IMR-90 (cell line): ENCODE data around the gene HSPA12A. TPM values are rescaled to one million over a fixed set of nuclear protein-coding genes. Genes with fewer than 3 reads are reported as not detected.

Experiments used
- ATAC-seq: fragments of 200-7000 bp; cut with Tn5 transposase; 2 replicates; pipeline ENCODE4 v1.9.1; 2020; ENCODE audit warnings: low read depth, mild to moderate bottlenecking, moderate library complexity
- BruUV-seq: library from RNA; stranded (reverse); fragments of 400-500 nt; replicated peaks from 2 replicates; lab custom pipeline; 2021; lab: Mats Ljungman, UMichigan
- CTCF ChIA-PET: fragments of 300-600 bp; formaldehyde crosslinking; extraction: SDS; loops from one replicate; lab custom pipeline; 2021; ENCODE audit warnings: antibody characterized with exemption; lab: Yijun Ruan, JAX
- POLR2A ChIA-PET: fragments of 300-600 bp; sonication (Branson Sonifier 250); formaldehyde crosslinking; loops from one replicate; lab custom pipeline; 2022; ENCODE audit warnings: antibody characterized with exemption; ENCODE audit not compliant: unreplicated experiment; lab: Charles Lee
- DNase-seq: peaks from one replicate; pipeline ENCODE4 v3.0.0; 2013
- H2AFZ ChIP-seq: replicated peaks from 2 replicates; pipeline ENCODE3; 2013; ENCODE audit warnings: low read length, mild to moderate bottlenecking; ENCODE audit not compliant: poor library complexity
- H2AK5ac ChIP-seq: 2 replicates; pipeline ENCODE4 v1.6.1; 2013; ENCODE audit warnings: low read depth, low read length, inconsistent platforms
- H2AK9ac ChIP-seq: replicated peaks from 2 replicates; pipeline ENCODE3; 2013; ENCODE audit warnings: mild to moderate bottlenecking, low read depth, low read length, moderate library complexity; ENCODE audit not compliant: poor library complexity
- H2BK120ac ChIP-seq: 2 replicates; pipeline ENCODE4 v1.6.1; 2013; ENCODE audit warnings: low read depth, low read length, inconsistent platforms
- H2BK15ac ChIP-seq: 3 replicates; pipeline ENCODE4 v1.6.1; 2013; ENCODE audit warnings: low read depth, low read length, inconsistent platforms
- H2BK20ac ChIP-seq: 2 replicates; pipeline ENCODE4 v1.6.1; 2013; ENCODE audit warnings: low read depth, mild to moderate bottlenecking, inconsistent platforms, low read length, moderate library complexity
- H2BK5ac ChIP-seq: 2 replicates; pipeline ENCODE4 v1.6.1; 2013; ENCODE audit warnings: mild to moderate bottlenecking, low read depth, low read length, inconsistent platforms; ENCODE audit not compliant: poor library complexity, severe bottlenecking
- H3K14ac ChIP-seq: replicated peaks from 2 replicates; pipeline ENCODE4 v1.6.1; 2013; ENCODE audit warnings: low read depth, low read length, inconsistent platforms
- H3K18ac ChIP-seq: 2 replicates; pipeline ENCODE4 v1.6.1; 2013; ENCODE audit warnings: low read depth, low read length, control low read depth
- H3K23ac ChIP-seq: 2 replicates; pipeline ENCODE4 v1.6.1; 2013; ENCODE audit warnings: low read depth, low read length, inconsistent platforms
- H3K27ac ChIP-seq: 2 replicates; pipeline ENCODE4 v1.5.1; 2013; ENCODE audit warnings: mild to moderate bottlenecking, control low read depth, low read length; ENCODE audit not compliant: insufficient read depth
- H3K27me3 ChIP-seq: 2 replicates; pipeline ENCODE4 v1.6.1; 2013; ENCODE audit warnings: low read length; ENCODE audit not compliant: control insufficient read depth, insufficient read depth
- H3K36me3 ChIP-seq: 2 replicates; pipeline ENCODE4 v1.6.1; 2013; ENCODE audit warnings: low read length, mixed read lengths; ENCODE audit not compliant: control insufficient read depth, insufficient read depth
- H3K4ac ChIP-seq: 2 replicates; pipeline ENCODE4 v1.6.1; 2013; ENCODE audit warnings: low read depth, low read length, inconsistent platforms
- H3K4me1 ChIP-seq: 2 replicates; pipeline ENCODE4 v1.6.1; 2013; ENCODE audit warnings: low read length, mixed read lengths; ENCODE audit not compliant: control insufficient read depth, insufficient read depth
- H3K4me2 ChIP-seq: 2 replicates; pipeline ENCODE4 v1.6.1; 2013; ENCODE audit warnings: low read depth, mild to moderate bottlenecking, control low read depth, low read length, moderate library complexity
- H3K4me3 ChIP-seq: 2 replicates; pipeline ENCODE4 v1.5.1; 2013; ENCODE audit warnings: low read depth, mild to moderate bottlenecking, control low read depth, low read length, moderate library complexity; ENCODE audit not compliant: insufficient read depth
- H3K56ac ChIP-seq: 2 replicates; pipeline ENCODE4 v1.6.1; 2013; ENCODE audit warnings: low read length, inconsistent platforms; ENCODE audit not compliant: insufficient read depth; ENCODE audit errors: extremely low read depth
- H3K79me1 ChIP-seq, 2 experiments: 2 replicates each; pipeline ENCODE4 v1.6.1; 2013; ENCODE audit warnings: low read length in 2 of 2, inconsistent platforms in 1 of 2, low read depth in 1 of 2
- H3K9ac ChIP-seq: 2 replicates; pipeline ENCODE4 v1.6.1; 2013; ENCODE audit warnings: low read depth, low read length, control low read depth
- H3K9me1 ChIP-seq: 2 replicates; pipeline ENCODE4 v1.6.1; 2013; ENCODE audit warnings: low read length, inconsistent platforms; ENCODE audit not compliant: insufficient read depth
- H3K9me3 ChIP-seq: 2 replicates; pipeline ENCODE4 v1.6.1; 2013; ENCODE audit warnings: low read length; ENCODE audit not compliant: control insufficient read depth, insufficient read depth
- H4K20me1 ChIP-seq: 2 replicates; pipeline ENCODE4 v1.6.1; 2013; ENCODE audit warnings: low read length, inconsistent platforms; ENCODE audit not compliant: insufficient read depth
- H4K5ac ChIP-seq: 2 replicates; pipeline ENCODE4 v1.6.1; 2013; ENCODE audit warnings: mild to moderate bottlenecking, low read depth, low read length, control low read depth
- H4K8ac ChIP-seq, 2 experiments: 2 replicates each; pipeline ENCODE4 v1.6.1; 2013; ENCODE audit warnings: low read depth in 2 of 2, low read length in 2 of 2, control low read depth in 1 of 2, inconsistent platforms in 1 of 2
- H4K91ac ChIP-seq: 2 replicates; pipeline ENCODE4 v1.6.1; 2013; ENCODE audit warnings: low read depth, low read length, inconsistent platforms; ENCODE audit not compliant: insufficient read depth
- BHLHE40 ChIP-seq: fragments of 150-350 bp; IDR thresholded peaks from 2 replicates; pipeline ENCODE4 v1.6.1; 2016; ENCODE audit warnings: mild to moderate bottlenecking, low read depth, low read length
- CEBPB ChIP-seq: IDR thresholded peaks from 2 replicates; pipeline ENCODE4 v1.6.1; 2012; ENCODE audit warnings: low read depth, low read length, improper control_type of control experiment
- ELK1 ChIP-seq: fragments of 150-350 bp; IDR thresholded peaks from 2 replicates; pipeline ENCODE4 v1.6.1; 2016; ENCODE audit warnings: low read depth, mild to moderate bottlenecking, low read length, moderate library complexity, borderline replicate concordance
- FOS ChIP-seq: fragments of 150-350 bp; IDR thresholded peaks from 2 replicates; pipeline ENCODE4 v1.6.1; 2016; ENCODE audit warnings: low read depth, low read length
- MAZ ChIP-seq: IDR thresholded peaks from 2 replicates; pipeline ENCODE4 v1.6.1; 2012; ENCODE audit warnings: low read depth, mild to moderate bottlenecking, low read length, improper control_type of control experiment, moderate library complexity, borderline replicate concordance
- MXI1 ChIP-seq: IDR thresholded peaks from 2 replicates; pipeline ENCODE4 v1.6.1; 2012; ENCODE audit warnings: low read depth, mild to moderate bottlenecking, low read length, moderate library complexity, borderline replicate concordance
- NFE2L2 ChIP-seq: fragments of 150-350 bp; IDR thresholded peaks from 2 replicates; pipeline ENCODE4 v1.6.1; 2016; ENCODE audit warnings: low read depth, mild to moderate bottlenecking, low read length
- POLR2A ChIP-seq: IDR thresholded peaks from 2 replicates; pipeline ENCODE4 v1.6.1; 2012; ENCODE audit warnings: mild to moderate bottlenecking, low read depth, low read length
- RAD21 ChIP-seq: IDR thresholded peaks from 2 replicates; pipeline ENCODE4 v1.6.1; 2012; ENCODE audit warnings: low read length, improper control_type of control experiment
- RCOR1 ChIP-seq: IDR thresholded peaks from 2 replicates; pipeline ENCODE4 v1.6.1; 2012; ENCODE audit warnings: mild to moderate bottlenecking, low read length, improper control_type of control experiment; ENCODE audit not compliant: insufficient replicate concordance
- SMC3 ChIP-seq: fragments of 150-350 bp; IDR thresholded peaks from 2 replicates; pipeline ENCODE4 v1.6.1; 2016; ENCODE audit warnings: low read depth, mild to moderate bottlenecking, antibody characterized with exemption, low read length, moderate library complexity
- USF2 ChIP-seq: fragments of 150-350 bp; IDR thresholded peaks from 2 replicates; pipeline ENCODE4 v1.6.1; 2017; ENCODE audit warnings: mild to moderate bottlenecking, antibody characterized with exemption, low read length, low read depth
- WGBS, 2 experiments: methylation state at CpG; one replicate each; pipeline versions ENCODE4 v1.1.5 to v1.1.7; 2013; ENCODE audit warnings: missing lambda C conversion rate in 2 of 2; ENCODE audit not compliant: insufficient read length in 1 of 2; ENCODE audit errors: extremely low coverage in 2 of 2; 5-methylcytosine and 5-hydroxymethylcytosine counted together
- dilution Hi-C: fragments of 300-500 bp; cut with HindIII; formaldehyde crosslinking; loops from one replicate; pipeline ENCODE4 v1.14.3; 2018; ENCODE audit warnings: low sequenced_read_pairs; ENCODE audit not compliant: unreplicated experiment
- in situ Hi-C: fragments of 300-500 bp; cut with MboI; formaldehyde crosslinking; loops from 3 replicates; pipeline ENCODE4 v1.14.3; 2019; ENCODE audit warnings: low sequenced_read_pairs, inconsistent platforms, mixed read lengths
- intact Hi-C: fragments of 100-400 bp; cut with micrococcal nuclease; formaldehyde crosslinking; loops from 2 replicates; pipeline ENCODE4 v1.10.0; 2022
- polyA plus RNA-seq, 3 experiments: library from polyadenylated mRNA; depleted of rRNA; stranded (reverse); fragments of >200 nt; gene quantifications; 2 replicates each; pipeline ENCODE4 v1.2.3, GENCODE V29; 2012; ENCODE audit warnings: low replicate concordance in 1 of 3
- total RNA-seq: library from RNA; depleted of rRNA; stranded (reverse); fragments of >200 nt; gene quantifications from 2 replicates; pipeline ENCODE4 v1.2.3, GENCODE V29; 2012
- TF ChIP-seq, protein P1 (sequence below): conservative IDR thresholded peaks from 2 replicates; pipeline ENCODE4 v1.5.1; 2012; ENCODE audit warnings: mild to moderate bottlenecking, low read depth, low read length, improper control_type of control experiment

Gene HSPA12A
- total and polyA plus RNA-seq, 2 of the 4 experiments (the other 2 are of a cell fraction), result 16.1 to 16.7 TPM

- Histone ChIP-seq H2AK9ac (no peak overlapping the region), H4K5ac (no peak overlapping the region), H4K91ac (no peak overlapping the region), H3K56ac (no peak overlapping the region), H3K14ac (no peak overlapping the region), H4K20me1 (no peaks in the 10 kb centered on the region), H3K9me1 (no peaks in the 10 kb centered on the region; the same call in 1 of the 2 replicates), H2BK120ac (no peak overlapping the region), H3K79me1 (no peaks in the 10 kb centered on the region), H2BK15ac (no peak overlapping the region), H3K4me2 (no peak overlapping the region), H3K18ac (no peak overlapping the region), H3K36me3 (no peaks in the 10 kb centered on the region), H3K27ac (no peak overlapping the region), H3K23ac (no peak overlapping the region), H2AFZ (peak overlapping the region; percentile 25), H3K27me3 (no peaks in the 10 kb centered on the region), H3K4me1 (no peaks in the 10 kb centered on the region), H4K8ac (no peak overlapping the region), H2BK5ac (no peak overlapping the region), H3K9ac (no peak overlapping the region), H2AK5ac (no peak overlapping the region), H3K4ac (no peak overlapping the region; the same call in 1 of the 2 replicates), H2BK20ac (peak overlapping the region; percentile 23; the same call in 1 of the 2 replicates), H3K4me3 (no peak overlapping the region), H3K9me3 (no peaks in the 10 kb centered on the region)
- CTCF ChIA-PET, result interaction anchor here (0.6 to 1.4 kb wide), 4 partner anchors 9 to 45 kb away, joined by 3 to 5 read pairs (median 4); no protein-coding TSS in a partner anchor
- no peak for ATAC-seq
- TF ChIP-seq CEBPB (no peak), MXI1 (no peak), USF2 (no peak), ELK1 (no peak), POLR2A (no peak), MAZ (no peak), RCOR1 (no peak), RAD21 (no peak), SMC3 (no peak), FOS (no peak), BHLHE40 (no peak), NFE2L2 (no peak)
- TF ChIP-seq, protein P1, sequence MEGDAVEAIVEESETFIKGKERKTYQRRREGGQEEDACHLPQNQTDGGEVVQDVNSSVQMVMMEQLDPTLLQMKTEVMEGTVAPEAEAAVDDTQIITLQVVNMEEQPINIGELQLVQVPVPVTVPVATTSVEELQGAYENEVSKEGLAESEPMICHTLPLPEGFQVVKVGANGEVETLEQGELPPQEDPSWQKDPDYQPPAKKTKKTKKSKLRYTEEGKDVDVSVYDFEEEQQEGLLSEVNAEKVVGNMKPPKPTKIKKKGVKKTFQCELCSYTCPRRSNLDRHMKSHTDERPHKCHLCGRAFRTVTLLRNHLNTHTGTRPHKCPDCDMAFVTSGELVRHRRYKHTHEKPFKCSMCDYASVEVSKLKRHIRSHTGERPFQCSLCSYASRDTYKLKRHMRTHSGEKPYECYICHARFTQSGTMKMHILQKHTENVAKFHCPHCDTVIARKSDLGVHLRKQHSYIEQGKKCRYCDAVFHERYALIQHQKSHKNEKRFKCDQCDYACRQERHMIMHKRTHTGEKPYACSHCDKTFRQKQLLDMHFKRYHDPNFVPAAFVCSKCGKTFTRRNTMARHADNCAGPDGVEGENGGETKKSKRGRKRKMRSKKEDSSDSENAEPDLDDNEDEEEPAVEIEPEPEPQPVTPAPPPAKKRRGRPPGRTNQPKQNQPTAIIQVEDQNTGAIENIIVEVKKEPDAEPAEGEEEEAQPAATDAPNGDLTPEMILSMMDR, result no peak
- WGBS, 2 experiments, result 90% methylated on average over 4 of the region's 16 CpGs; no CpG with 5 or more reads in 1 of the 2 experiments
- POLR2A ChIA-PET, result no interaction called here
- in situ Hi-C loops, result no loop called here
- intact Hi-C loops, result no loop called here
- dilution Hi-C loops, result loop anchor here (25.0 kb wide), 1 partner anchor 92 kb away; no protein-coding TSS in a partner anchor
- BruUV-seq, result no TSS peak
- DNase-seq, result peak; percentile 57
These were observed 36.8 kb upstream of the HSPA12A start for GRCh38 chr10:116779076-116779687.
